Endothelial cell of umbilical vein (primary cell): ENCODE results near the gene COL5A1. TPM values are rescaled to one million over a fixed set of nuclear protein-coding genes. Genes with fewer than 3 reads are reported as not detected.

ENCODE experiments used
- BruUV-seq: library from RNA; stranded (reverse); fragments of 400-500 nt; replicated peaks from 2 replicates; lab custom pipeline; 2021; lab: Mats Ljungman, UMichigan
- CTCF ChIA-PET: fragments of 300-600, 350-600 bp; sonication (Branson Sonifier 250); formaldehyde crosslinking; loops from one replicate; lab custom pipeline; 2021; ENCODE audit warnings: antibody characterized with exemption, inconsistent platforms; lab: Charles Lee
- POLR2A ChIA-PET: fragments of 300-600, 350-600 bp; sonication (Branson Sonifier 250); formaldehyde crosslinking; loops from one replicate; lab custom pipeline; 2021; ENCODE audit warnings: antibody characterized with exemption, inconsistent platforms; lab: Charles Lee
- DNase-seq: peaks from one replicate; pipeline ENCODE4 v3.0.0-alpha.2; 2011; ENCODE audit warnings: low read depth, low spot score
- FAIRE-seq: peaks from 2 replicates; lab custom pipeline; 2011; peaks lifted over from hg19 to GRCh38; lab: Jason Lieb, UNC
- H2AFZ ChIP-seq: 2 replicates; pipeline ENCODE4 v1.6.0; 2012; ENCODE audit warnings: low read depth, low read length, control low read depth, inconsistent platforms
- H3K27ac ChIP-seq: 2 replicates; pipeline ENCODE4 v1.5.1; 2011; ENCODE audit warnings: low read depth, mild to moderate bottlenecking, control low read depth, low read length, moderate library complexity; ENCODE audit not compliant: insufficient read depth
- H3K27me3 ChIP-seq, 2 experiments: 2 replicates each; pipeline versions ENCODE4 v1.6.0 to v1.6.1; 2011; ENCODE audit warnings: low read length in 2 of 2, mixed read lengths in 1 of 2; ENCODE audit not compliant: control insufficient read depth in 2 of 2, insufficient read depth in 2 of 2
- H3K36me3 ChIP-seq, 2 experiments: 2 replicates in 1 of 2; 3 replicates in 1 of 2; pipeline ENCODE4 v1.5.1; 2011; ENCODE audit warnings: low read length in 2 of 2, mild to moderate bottlenecking in 1 of 2, moderate library complexity in 1 of 2; ENCODE audit not compliant: control insufficient read depth in 2 of 2, insufficient read depth in 2 of 2; ENCODE audit errors: extremely low read depth in 1 of 2
- H3K4me1 ChIP-seq: 3 replicates; pipeline ENCODE4 v1.5.1; 2011; ENCODE audit warnings: mild to moderate bottlenecking, low read length; ENCODE audit not compliant: control insufficient read depth, insufficient read depth; ENCODE audit errors: extremely low read depth
- H3K4me2 ChIP-seq: 2 replicates; pipeline ENCODE4 v1.6.1; 2011; ENCODE audit warnings: low read length, control low read depth, mixed read lengths; ENCODE audit not compliant: insufficient read depth
- H3K4me3 ChIP-seq, 3 experiments: fragments of 200-600 bp in 1 of 3; sonication (generic), shearing (Covaris generic) in 1 of 3; replicated peaks in 1 of 3; 2 replicates each; pipeline ENCODE4 v1.5.1; 2011 to 2016; ENCODE audit warnings: control low read depth in 3 of 3, low read length in 3 of 3, mild to moderate bottlenecking in 2 of 3, inconsistent platforms in 1 of 3, low read depth in 1 of 3, moderate library complexity in 1 of 3; ENCODE audit not compliant: insufficient read depth in 1 of 3
- H3K79me2 ChIP-seq: 2 replicates; pipeline ENCODE4 v1.6.0; 2012; ENCODE audit warnings: low read length, inconsistent platforms; ENCODE audit not compliant: control insufficient read depth, insufficient read depth
- H3K9ac ChIP-seq: replicated peaks from 2 replicates; pipeline ENCODE3; 2011; ENCODE audit warnings: low read length, control low read depth; ENCODE audit not compliant: insufficient read depth; ENCODE audit errors: extremely low read depth
- H3K9me1 ChIP-seq: replicated peaks from 3 replicates; pipeline ENCODE4 v1.6.0; 2011; ENCODE audit warnings: mild to moderate bottlenecking, low read length; ENCODE audit not compliant: control insufficient read depth, insufficient read depth; ENCODE audit errors: extremely low read depth
- H3K9me3 ChIP-seq: replicated peaks from 2 replicates; pipeline ENCODE4 v1.5.1; 2012; ENCODE audit warnings: low read length, inconsistent platforms; ENCODE audit not compliant: control insufficient read depth, insufficient read depth
- H4K20me1 ChIP-seq: replicated peaks from 2 replicates; pipeline ENCODE3; 2011; ENCODE audit warnings: mild to moderate bottlenecking, low read length; ENCODE audit not compliant: control insufficient read depth, insufficient read depth; ENCODE audit errors: extremely low read depth
- EZH2 ChIP-seq: IDR thresholded peaks from 2 replicates; pipeline ENCODE4 v1.6.1; 2012; ENCODE audit warnings: borderline replicate concordance, low read depth, mild to moderate bottlenecking, moderate library complexity, low read length, inconsistent platforms; ENCODE audit not compliant: severe bottlenecking
- FOS ChIP-seq: IDR thresholded peaks from 2 replicates; pipeline ENCODE4 v1.6.1; 2011; ENCODE audit warnings: mild to moderate bottlenecking, low read length, moderate library complexity, borderline replicate concordance; ENCODE audit not compliant: insufficient read depth
- GATA2 ChIP-seq: IDR thresholded peaks from 2 replicates; pipeline ENCODE4 v1.7.0; 2011; ENCODE audit warnings: low read depth, mild to moderate bottlenecking, moderate library complexity, mixed read lengths, low read length; ENCODE audit not compliant: insufficient read length, insufficient read depth
- JUN ChIP-seq: IDR thresholded peaks from 2 replicates; pipeline ENCODE4 v1.6.1; 2011; ENCODE audit warnings: borderline replicate concordance, low read depth; ENCODE audit not compliant: insufficient read length, insufficient read depth
- MYC ChIP-seq: IDR thresholded peaks from one replicate; pipeline ENCODE4 v1.6.1; 2011; ENCODE audit warnings: mild to moderate bottlenecking, low read depth, low read length
- POLR2A ChIP-seq: IDR thresholded peaks from 2 replicates; pipeline ENCODE4 v1.6.1; 2012; ENCODE audit warnings: low read depth, mild to moderate bottlenecking, control low read depth, low read length
- POLR2AphosphoS5 ChIP-seq: IDR thresholded peaks from 2 replicates; pipeline ENCODE4 v1.6.1; 2012; ENCODE audit warnings: low read depth, mild to moderate bottlenecking, control low read depth, low read length, moderate library complexity; ENCODE audit not compliant: insufficient read depth
- dilution Hi-C: fragments of 300-500 bp; cut with MboI; formaldehyde crosslinking; loops from one replicate; pipeline ENCODE4 v1.15.0; 2019; ENCODE audit warnings: low sequenced_read_pairs; ENCODE audit not compliant: extremely low pct_ligation_motif_present
- intact Hi-C: fragments of 100-400 bp; cut with micrococcal nuclease; formaldehyde crosslinking; loops from one replicate; pipeline ENCODE4 v1.10.0; 2022
- polyA plus RNA-seq, 4 experiments: library from polyadenylated mRNA; depleted of rRNA in 3 of 4; stranded (reverse) in 3 of 4; unstranded in 1 of 4; fragments of >200 nt; gene quantifications; 2 replicates each; pipeline versions ENCODE4 v1.2.1 to v1.2.3, GENCODE V29; 2011 to 2012; ENCODE audit warnings: missing spikeins in 1 of 4
- total RNA-seq: library from RNA; stranded (reverse); gene quantifications from 2 replicates; pipeline ENCODE4 v1.2.3, GENCODE V29; 2021
- TF ChIP-seq, protein P1 (sequence below), 2 donors: IDR thresholded peaks; 1 replicate in 1 of 2; 2 replicates in 1 of 2; pipeline ENCODE4 v1.5.1; 2011; ENCODE audit warnings: low read length in 2 of 2, mild to moderate bottlenecking in 2 of 2, moderate library complexity in 2 of 2, control low read depth in 1 of 2, inconsistent platforms in 1 of 2, low read depth in 1 of 2; ENCODE audit not compliant: insufficient read depth in 1 of 2; ENCODE audit errors: extremely low read depth in 1 of 2
- TF ChIP-seq, protein P2 (sequence below): IDR thresholded peaks from 2 replicates; pipeline ENCODE4 v1.6.1; 2011; ENCODE audit not compliant: insufficient read depth, insufficient read length

The COL5A1 gene
- total and polyA plus RNA-seq, 2 donors (not counting 3 experiments of a cell fraction or from before 2014, with no cell fraction given), result 97.4 to 175 TPM

DNA sequence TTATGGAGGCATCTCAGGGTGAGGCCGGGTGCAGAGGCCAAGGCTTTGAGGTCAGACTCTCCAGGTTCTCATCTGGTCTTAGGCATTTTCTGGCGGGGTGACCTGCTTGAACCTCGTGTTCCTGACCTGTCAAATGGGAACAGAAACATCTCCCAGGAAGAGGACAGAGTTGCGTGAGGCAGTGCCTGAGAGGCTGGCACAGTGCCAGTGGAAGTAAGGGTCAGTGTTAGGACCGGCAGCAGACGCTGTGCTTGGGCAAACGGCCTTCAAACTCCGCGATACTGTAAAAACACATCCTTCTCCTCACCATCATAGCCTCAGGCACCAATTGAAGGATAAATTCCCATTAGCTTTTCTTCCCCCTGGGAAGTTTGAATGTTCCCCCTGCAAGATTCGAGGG, 183.4 kb downstream of the COL5A1 start:
- FAIRE-seq (no peak), DNase-seq (no peak)
- Histone ChIP-seq H3K4me3 (no peak overlapping the region), H3K79me2 (no peaks in the 10 kb centered on the region), H4K20me1 (no peaks in the 10 kb centered on the region), H3K4me1 (no peaks in the 10 kb centered on the region), H3K9ac (no peak overlapping the region), H3K27me3 (no peaks in the 10 kb centered on the region), H2AFZ (no peak overlapping the region), H3K36me3 (peaks cover 2 to 46% of the 10 kb centered on the region in 2 experiments), H3K9me3 (no peaks in the 10 kb centered on the region), H3K27ac (no peak overlapping the region), H3K9me1 (no peaks in the 10 kb centered on the region), H3K4me2 (no peak overlapping the region)
- ChIA-PET POLR2A (no interaction called here), CTCF (no interaction called here)
- dilution Hi-C loops (no loop called here), intact Hi-C loops (no loop called here)
- BruUV-seq, result no TSS peak
- no peak for TF ChIP-seq EZH2
- TF ChIP-seq JUN, result no peak
- TF ChIP-seq, protein P1, sequence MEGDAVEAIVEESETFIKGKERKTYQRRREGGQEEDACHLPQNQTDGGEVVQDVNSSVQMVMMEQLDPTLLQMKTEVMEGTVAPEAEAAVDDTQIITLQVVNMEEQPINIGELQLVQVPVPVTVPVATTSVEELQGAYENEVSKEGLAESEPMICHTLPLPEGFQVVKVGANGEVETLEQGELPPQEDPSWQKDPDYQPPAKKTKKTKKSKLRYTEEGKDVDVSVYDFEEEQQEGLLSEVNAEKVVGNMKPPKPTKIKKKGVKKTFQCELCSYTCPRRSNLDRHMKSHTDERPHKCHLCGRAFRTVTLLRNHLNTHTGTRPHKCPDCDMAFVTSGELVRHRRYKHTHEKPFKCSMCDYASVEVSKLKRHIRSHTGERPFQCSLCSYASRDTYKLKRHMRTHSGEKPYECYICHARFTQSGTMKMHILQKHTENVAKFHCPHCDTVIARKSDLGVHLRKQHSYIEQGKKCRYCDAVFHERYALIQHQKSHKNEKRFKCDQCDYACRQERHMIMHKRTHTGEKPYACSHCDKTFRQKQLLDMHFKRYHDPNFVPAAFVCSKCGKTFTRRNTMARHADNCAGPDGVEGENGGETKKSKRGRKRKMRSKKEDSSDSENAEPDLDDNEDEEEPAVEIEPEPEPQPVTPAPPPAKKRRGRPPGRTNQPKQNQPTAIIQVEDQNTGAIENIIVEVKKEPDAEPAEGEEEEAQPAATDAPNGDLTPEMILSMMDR (IDR thresholded peaks at IDR 0.05; ENCODE audit: extremely low read depth in 1 of 2, insufficient read depth in 1 of 2, low read depth in 1 of 2, low read length in 2 of 2), result no peak
- no peak for TF ChIP-seq GATA2
- no peak for TF ChIP-seq POLR2A
- TF ChIP-seq, protein P2, sequence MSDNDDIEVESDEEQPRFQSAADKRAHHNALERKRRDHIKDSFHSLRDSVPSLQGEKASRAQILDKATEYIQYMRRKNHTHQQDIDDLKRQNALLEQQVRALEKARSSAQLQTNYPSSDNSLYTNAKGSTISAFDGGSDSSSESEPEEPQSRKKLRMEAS, result no peak
- no peak for TF ChIP-seq MYC
- TF ChIP-seq POLR2AphosphoS5, result no peak
- no peak for TF ChIP-seq FOS
